NCI-H187 treated with DMSO at 0.1 percent for 48 hours (cell line): ENCODE data around the gene PLXND1.
"Not testable (repeated sequence)": the region's sequence is repeated elsewhere in the genome, so short reads cannot be mapped to it uniquely, and the experiment has no call there.

Source experiments
- DNase-seq: peaks from one replicate; lab custom pipeline; 2025; lab: John Stamatoyannopoulos, UW

Gene PLXND1

GRCh38 chr3:129612534-129613366 lies 6.3 kb upstream of the PLXND1 start:
- no peak for DNase-seq

GRCh38 chr3:129611812-129612533 lies 5.5 kb upstream of the PLXND1 start:
- no peak for DNase-seq

GRCh38 chr3:129611446-129611800 lies 4.9 kb upstream of the PLXND1 start:
- no peak for DNase-seq

- not testable (repeated sequence) for DNase-seq
These were observed 4.4 kb upstream of the PLXND1 start for GRCh38 chr3:129610794-129611445.

GRCh38 chr3:129610276-129610675 lies 3.8 kb upstream of the PLXND1 start:
- DNase-seq, result no peak

GRCh38 chr3:129609591-129610182 lies 3.2 kb upstream of the PLXND1 start:
- DNase-seq, result no peak

GRCh38 chr3:129608936-129609590 lies 2.6 kb upstream of the PLXND1 start:
- DNase-seq, result no peak

GRCh38 chr3:129608087-129608935 lies 1.8 kb upstream of the PLXND1 start:
- no peak for DNase-seq

- DNase-seq, result no peak
These were observed 1.1 kb upstream of the PLXND1 start for GRCh38 chr3:129607391-129608068.

- no peak for DNase-seq
These were observed 397 bp downstream of the PLXND1 start for GRCh38 chr3:129605922-129606635.

GRCh38 chr3:129605203-129605921 lies 1.1 kb downstream of the PLXND1 start:
- DNase-seq, result no peak

GRCh38 chr3:129604767-129605166 lies 1.7 kb downstream of the PLXND1 start:
- DNase-seq, result no peak

GRCh38 chr3:129603991-129604749 lies 2.3 kb downstream of the PLXND1 start:
- no peak for DNase-seq

GRCh38 chr3:129603561-129603942 lies 2.9 kb downstream of the PLXND1 start:
- DNase-seq, result no peak

- DNase-seq, result no peak
These were observed 3.5 kb downstream of the PLXND1 start for GRCh38 chr3:129602730-129603560.

GRCh38 chr3:129602309-129602708 lies 4.2 kb downstream of the PLXND1 start:
- no peak for DNase-seq

GRCh38 chr3:129601713-129602112 lies 4.8 kb downstream of the PLXND1 start:
- DNase-seq, result no peak
